DND-41 (cell line): ENCODE results near the gene PDIA2.

Experiments used
- ATAC-seq: fragments of 200-7000 bp; cut with Tn5 transposase; 3 replicates; pipeline ENCODE4 v1.9.1; 2021; ENCODE audit warnings: low read depth; ENCODE audit not compliant: insufficient read depth
- DNase-seq: peaks from one replicate; pipeline ENCODE4 v3.0.0-alpha.2; 2020
- H2AFZ ChIP-seq: 2 replicates; pipeline ENCODE4 v1.6.0; 2012; ENCODE audit warnings: low read depth, low read length
- H3K27ac ChIP-seq: 2 replicates; pipeline ENCODE4 v1.5.1; 2012; ENCODE audit warnings: low read length, inconsistent platforms
- H3K27me3 ChIP-seq: fragments of 200-600 bp; sonication (generic); 2 replicates; pipeline ENCODE4 v1.6.0; 2012; ENCODE audit warnings: low read length, mild to moderate bottlenecking, inconsistent platforms; ENCODE audit not compliant: insufficient read depth, poor library complexity
- H3K36me3 ChIP-seq: 2 replicates; pipeline ENCODE4 v1.5.1; 2012; ENCODE audit warnings: low read length, inconsistent platforms; ENCODE audit not compliant: insufficient read depth
- H3K4me1 ChIP-seq: 2 replicates; pipeline ENCODE4 v1.5.1; 2012; ENCODE audit warnings: mild to moderate bottlenecking, low read length; ENCODE audit not compliant: insufficient read depth
- H3K4me2 ChIP-seq: 2 replicates; pipeline ENCODE4 v1.6.0; 2012; ENCODE audit warnings: mild to moderate bottlenecking, moderate library complexity, low read length, inconsistent platforms; ENCODE audit not compliant: insufficient read depth
- H3K4me3 ChIP-seq, 2 experiments: fragments of 200-600 bp in 1 of 2; shearing (Covaris generic) in 1 of 2; 2 replicates each; pipeline ENCODE4 v1.5.1; 2012 to 2016; ENCODE audit warnings: inconsistent platforms in 2 of 2, low read length in 2 of 2, mild to moderate bottlenecking in 2 of 2, low read depth in 1 of 2, moderate library complexity in 1 of 2
- H3K79me2 ChIP-seq: 2 replicates; pipeline ENCODE4 v1.6.0; 2012; ENCODE audit warnings: low read length, inconsistent platforms; ENCODE audit not compliant: insufficient read depth
- H3K9ac ChIP-seq: 2 replicates; pipeline ENCODE4 v1.6.0; 2012; ENCODE audit warnings: low read depth, mild to moderate bottlenecking, inconsistent platforms, low read length, moderate library complexity
- H3K9me3 ChIP-seq: 2 replicates; pipeline ENCODE4 v1.5.1; 2012; ENCODE audit warnings: low read length, moderate library complexity, mild to moderate bottlenecking, inconsistent platforms; ENCODE audit not compliant: insufficient read depth, severe bottlenecking
- H4K20me1 ChIP-seq: 2 replicates; pipeline ENCODE4 v1.6.0; 2012; ENCODE audit warnings: low read length; ENCODE audit not compliant: insufficient read depth
- EZH2 ChIP-seq: IDR thresholded peaks from 3 replicates; pipeline ENCODE4 v1.6.1; 2012; ENCODE audit warnings: borderline replicate concordance, low read depth, mild to moderate bottlenecking, moderate library complexity, low read length, inconsistent platforms; ENCODE audit not compliant: severe bottlenecking
- TF ChIP-seq, protein P1 (sequence below): IDR thresholded peaks from 2 replicates; pipeline ENCODE4 v1.5.1; 2012; ENCODE audit warnings: borderline replicate concordance, low read length, moderate library complexity, mild to moderate bottlenecking; ENCODE audit not compliant: poor library complexity, severe bottlenecking; ENCODE audit errors: extremely low read depth

PDIA2 gene

GRCh38 chr16:273547-274421 is 9.2 kb upstream of the PDIA2 start:
- H3K9ac ChIP-seq, result no peak overlapping the region
- H4K20me1 ChIP-seq, result peaks cover 4% of the 10 kb centered on the region; the same call in 1 of the 2 replicates
- no peak overlapping the region for H2AFZ ChIP-seq
- no peaks in the 10 kb centered on the region for H3K79me2 ChIP-seq
- no peaks in the 10 kb centered on the region for H3K27me3 ChIP-seq
- no peaks in the 10 kb centered on the region for H3K36me3 ChIP-seq
- ATAC-seq (no peak), DNase-seq (no peak)
- H3K4me1 ChIP-seq, result no peaks in the 10 kb centered on the region; the same call in 1 of the 2 replicates
- no peak overlapping the region for H3K4me2 ChIP-seq
- H3K4me3 ChIP-seq, result no peak overlapping the region
- no peak overlapping the region for H3K27ac ChIP-seq
- H3K9me3 ChIP-seq, result no peaks in the 10 kb centered on the region
- TF ChIP-seq, protein P1, sequence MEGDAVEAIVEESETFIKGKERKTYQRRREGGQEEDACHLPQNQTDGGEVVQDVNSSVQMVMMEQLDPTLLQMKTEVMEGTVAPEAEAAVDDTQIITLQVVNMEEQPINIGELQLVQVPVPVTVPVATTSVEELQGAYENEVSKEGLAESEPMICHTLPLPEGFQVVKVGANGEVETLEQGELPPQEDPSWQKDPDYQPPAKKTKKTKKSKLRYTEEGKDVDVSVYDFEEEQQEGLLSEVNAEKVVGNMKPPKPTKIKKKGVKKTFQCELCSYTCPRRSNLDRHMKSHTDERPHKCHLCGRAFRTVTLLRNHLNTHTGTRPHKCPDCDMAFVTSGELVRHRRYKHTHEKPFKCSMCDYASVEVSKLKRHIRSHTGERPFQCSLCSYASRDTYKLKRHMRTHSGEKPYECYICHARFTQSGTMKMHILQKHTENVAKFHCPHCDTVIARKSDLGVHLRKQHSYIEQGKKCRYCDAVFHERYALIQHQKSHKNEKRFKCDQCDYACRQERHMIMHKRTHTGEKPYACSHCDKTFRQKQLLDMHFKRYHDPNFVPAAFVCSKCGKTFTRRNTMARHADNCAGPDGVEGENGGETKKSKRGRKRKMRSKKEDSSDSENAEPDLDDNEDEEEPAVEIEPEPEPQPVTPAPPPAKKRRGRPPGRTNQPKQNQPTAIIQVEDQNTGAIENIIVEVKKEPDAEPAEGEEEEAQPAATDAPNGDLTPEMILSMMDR, result no peak
- TF ChIP-seq EZH2, result no peak

- no peak overlapping the region for H3K4me3 ChIP-seq
- H3K4me1 ChIP-seq, result peaks cover 3% of the 10 kb centered on the region; the same call in 1 of the 2 replicates
- H3K9ac ChIP-seq, result no peak overlapping the region
- TF ChIP-seq, protein P1, result no peak
- no peak for TF ChIP-seq EZH2
- ATAC-seq (no peak), DNase-seq (no peak)
- H3K9me3 ChIP-seq, result no peaks in the 10 kb centered on the region
- H3K36me3 ChIP-seq, result no peaks in the 10 kb centered on the region
- H3K4me2 ChIP-seq, result no peak overlapping the region
- no peaks in the 10 kb centered on the region for H3K27me3 ChIP-seq
- peaks cover 4% of the 10 kb centered on the region; the same call in 1 of the 2 replicates for H4K20me1 ChIP-seq
- no peaks in the 10 kb centered on the region for H3K79me2 ChIP-seq
- H3K27ac ChIP-seq, result no peak overlapping the region
- no peak overlapping the region for H2AFZ ChIP-seq
Observed at GRCh38 chr16:275041-275641, 7.8 kb upstream of the PDIA2 start.

- DNase-seq (no peak), ATAC-seq (no peak)
- TF ChIP-seq EZH2, result no peak
- TF ChIP-seq, protein P1, result no peak
- Histone ChIP-seq H3K79me2 (no peaks in the 10 kb centered on the region), H3K4me3 (no peak within 1 kb of the TSS), H3K27me3 (no peaks in the 10 kb centered on the region), H3K9ac (no peak within 1 kb of the TSS), H3K36me3 (no peaks in the 10 kb centered on the region), H3K4me2 (no peak within 1 kb of the TSS), H4K20me1 (peaks cover 4% of the 10 kb centered on the region; the same call in 1 of the 2 replicates), H3K4me1 (peaks cover 3% of the 10 kb centered on the region; the same call in 1 of the 2 replicates), H2AFZ (no peak within 1 kb of the TSS), H3K27ac (no peak within 1 kb of the TSS), H3K9me3 (no peaks in the 10 kb centered on the region)
Observed at GRCh38 chr16:275786-276232, 7.2 kb upstream of the PDIA2 start, which contains the start of gene RGS11. TSS of gene RGS11 (minus strand) at chr16:275944. CDS start at chr16:275911, 33 bp downstream.
